GM12801 (cell line): ENCODE measurements around the gene LY86.

Source experiments
- CTCF ChIP-seq: IDR thresholded peaks from one replicate; pipeline ENCODE4 v1.5.1; 2011; ENCODE audit warnings: control low read depth; ENCODE audit not compliant: insufficient read length; ENCODE audit errors: extremely low read depth

LY86 gene

DNA sequence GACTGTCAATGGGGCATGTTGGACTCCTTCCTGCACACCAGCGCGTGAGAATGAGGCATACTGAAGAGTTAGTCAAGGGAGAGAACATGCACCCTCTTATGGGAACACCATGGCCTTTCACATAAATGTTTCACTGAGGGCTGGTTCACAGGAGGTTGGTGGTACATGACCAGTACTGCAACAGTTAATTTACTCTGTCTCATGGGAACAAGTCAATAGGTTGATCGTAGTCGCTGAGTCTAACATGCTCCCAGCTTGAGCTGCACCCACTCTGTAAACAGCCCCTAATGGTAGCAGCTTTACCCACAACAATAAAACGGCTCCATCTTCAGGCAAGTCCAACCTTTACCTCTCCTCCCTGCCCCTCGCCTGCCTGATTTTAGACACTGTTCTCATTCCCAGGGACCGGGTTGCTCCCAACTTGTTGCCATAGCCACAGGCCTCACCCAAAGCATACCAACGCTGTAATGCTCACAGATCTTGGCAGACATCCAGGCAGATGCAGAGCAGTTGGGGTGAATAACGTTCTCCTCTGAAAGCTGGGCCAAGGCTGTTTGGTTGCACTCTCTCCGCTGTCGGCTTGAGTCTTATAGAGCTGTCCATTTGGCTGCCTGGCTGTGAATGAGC lies 111.3 kb downstream of the LY86 start:
- TF ChIP-seq CTCF = no peak

- no peak for TF ChIP-seq CTCF
Observed at GRCh38 chr6:6700407-6701270, 112.1 kb downstream of the LY86 start.

- TF ChIP-seq CTCF = no peak
Observed at GRCh38 chr6:6701864-6702263, 113.3 kb downstream of the LY86 start.

GRCh38 chr6:6703699-6704098 lies 115.2 kb downstream of the LY86 start:
- no peak for TF ChIP-seq CTCF
